GM18517 (cell line): ENCODE results near the gene MCM6.

Source experiments
- ATAC-seq: cut with Tn5 transposase; IDR thresholded peaks from one replicate; pipeline ENCODE4 v1.9.1; 2021; ENCODE audit warnings: mild to moderate bottlenecking, moderate library complexity; ENCODE audit not compliant: unreplicated experiment

The MCM6 gene

GRCh38 chr2:135791418-135792190 lies 84.6 kb downstream of the MCM6 start:
- ATAC-seq: no peak

- no peak for ATAC-seq
Observed at GRCh38 chr2:135790423-135790822, 85.8 kb downstream of the MCM6 start.
